ENCODE measurements around the gene NEU3.

- TF ChIP-seq FOXA1 (IDR thresholded peaks at IDR 0.05): no peak
- TF ChIP-seq SUZ12 (IDR thresholded peaks at IDR 0.05): no peak
- TF ChIP-seq SP1 (IDR thresholded peaks at IDR 0.05): no peak
- TF ChIP-seq ELF4 (IDR thresholded peaks at IDR 0.05): no peak
- TF ChIP-seq BHLHE40 (IDR thresholded peaks at IDR 0.05; ENCODE audit: borderline replicate concordance): no peak
- TF ChIP-seq FOXM1 (IDR thresholded peaks at IDR 0.05; ENCODE audit: borderline replicate concordance): no peak
- no peak for TF ChIP-seq ZNF384 (IDR thresholded peaks at IDR 0.05)
- TF ChIP-seq PKNOX1 (IDR thresholded peaks at IDR 0.05): no peak
- TF ChIP-seq HDGF (IDR thresholded peaks at IDR 0.05; ENCODE audit: borderline replicate concordance): no peak
Observed at GRCh38 chr11:74971424-74971823, 17.3 kb upstream of the NEU3 start.

Measured in HEK293T (cell line).